Naive thymus-derived CD8-positive, alpha-beta T cell (primary cell): ENCODE data around the gene DSCAM. TPM values are rescaled to one million over a fixed set of nuclear protein-coding genes. Genes with fewer than 3 reads are reported as not detected.

Source experiments
- ATAC-seq, 2 donors: fragments of 150-1000 bp; cut with Tn5 transposase in 1 of 2; sonication (Bioruptor Pico), chemical (Tn5 transposase) in 1 of 2; 1 replicate in 1 of 2; 2 replicates in 1 of 2; pipeline ENCODE4 v1.10.0; 2021; ENCODE audit warnings: mild to moderate bottlenecking in 2 of 2, moderate library complexity in 2 of 2
- POLR2A ChIA-PET: fragments of 350-600 bp; sonication (Branson Sonifier 250); formaldehyde crosslinking; loops from one replicate; lab custom pipeline; 2021; ENCODE audit warnings: antibody characterized with exemption; lab: Charles Lee
- DNase-seq, 10 donors: peaks; one replicate each; pipeline versions ENCODE4 v3.0.0 to v3.0.0-alpha.2; 2020 to 2022
- H3K27ac Mint-ChIP-seq, 10 donors: one replicate each; pipeline ENCODE4 v1.8.0; 2020 to 2022; ENCODE audit warnings: mild to moderate bottlenecking in 10 of 10, mixed read lengths in 10 of 10, moderate library complexity in 4 of 10, inconsistent platforms in 1 of 10
- H3K27me3 Mint-ChIP-seq, 5 donors: one replicate each; pipeline ENCODE4 v1.8.0; 2021 to 2022; ENCODE audit warnings: mixed read lengths in 5 of 5
- H3K36me3 Mint-ChIP-seq, 3 donors: one replicate each; pipeline ENCODE4 v1.8.0; 2020 to 2022; ENCODE audit warnings: mixed read lengths in 3 of 3, mild to moderate bottlenecking in 2 of 3, inconsistent platforms in 1 of 3
- H3K4me1 Mint-ChIP-seq, 4 donors: one replicate each; pipeline ENCODE4 v1.8.0; 2021 to 2022; ENCODE audit warnings: mixed read lengths in 4 of 4
- H3K4me3 Mint-ChIP-seq, 10 donors: one replicate each; pipeline ENCODE4 v1.8.0; 2020 to 2022; ENCODE audit warnings: mild to moderate bottlenecking in 10 of 10, mixed read lengths in 10 of 10, moderate library complexity in 6 of 10, inconsistent platforms in 1 of 10
- H3K9me3 Mint-ChIP-seq, 9 donors: one replicate each; pipeline ENCODE4 v1.8.0; 2020 to 2022; ENCODE audit warnings: mixed read lengths in 9 of 9, mild to moderate bottlenecking in 3 of 9, inconsistent platforms in 1 of 9, moderate library complexity in 1 of 9
- polyA plus RNA-seq, 3 donors: library from polyadenylated mRNA; unstranded; fragments of 300-500 nt; fragmentation: Illumina TruSeq; gene quantifications; one replicate each; pipeline ENCODE4 v1.2.3, GENCODE V29; 2021
- total RNA-seq, 8 experiments: library from RNA in 2 of 8; stranded (reverse) in 2 of 8; gene quantifications; one replicate each; pipeline ENCODE4 v1.2.3 and lab custom pipeline; 2021 to 2026

DSCAM gene
- total and polyA plus RNA-seq, 5 experiments from 2014 or later: not detected

DNA sequence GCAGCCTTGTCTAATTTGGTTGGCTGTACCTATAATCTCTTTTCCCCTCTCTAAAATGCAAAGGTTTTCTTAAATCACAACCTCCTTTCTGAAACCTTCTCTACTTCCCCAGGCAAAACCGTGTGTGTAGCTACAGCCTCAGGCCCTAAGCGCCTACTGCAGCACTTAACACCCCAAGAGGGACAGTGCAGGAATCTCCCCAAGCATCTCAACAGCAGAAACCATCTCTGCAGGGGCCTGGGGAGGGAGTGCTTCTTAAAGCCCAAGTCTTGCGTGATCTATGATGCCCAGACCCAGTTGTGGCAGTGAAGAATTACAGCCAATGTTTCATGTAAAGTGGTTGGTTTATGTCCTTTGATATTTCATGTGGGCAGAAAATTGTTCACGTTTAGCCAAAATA, 159.3 kb downstream of the DSCAM start:
- Mint-ChIP-seq H3K36me3 (no peaks in the 10 kb centered on the region), H3K27ac (no peak overlapping the region), H3K27me3 (peaks cover 2 to 36% (median 8%) of the 10 kb centered on the region in 5 donors), H3K4me3 (no peak overlapping the region), H3K9me3 (peaks cover 0 to 22% (median 6%) of the 10 kb centered on the region in 9 donors), H3K4me1 (no peaks in the 10 kb centered on the region)
- DNase-seq (no peak), ATAC-seq (no peak)
- POLR2A ChIA-PET: no interaction called here

GRCh38 chr21:40686526-40686925, 160.4 kb downstream of the DSCAM start:
- H3K27ac Mint-ChIP-seq: no peak overlapping the region
- H3K9me3 Mint-ChIP-seq: peaks cover 3 to 33% (median 10%) of the 10 kb centered on the region in 9 donors
- H3K27me3 Mint-ChIP-seq: peaks cover 2 to 28% (median 8%) of the 10 kb centered on the region in 5 donors
- ATAC-seq (no peak), DNase-seq (no peak)
- POLR2A ChIA-PET: no interaction called here
- no peak overlapping the region for H3K4me3 Mint-ChIP-seq
- no peaks in the 10 kb centered on the region for H3K4me1 Mint-ChIP-seq
- peaks cover 0 to 5% (median 0%) of the 10 kb centered on the region in 3 donors for H3K36me3 Mint-ChIP-seq

- Mint-ChIP-seq H3K36me3 (peaks cover 0 to 5% (median 0%) of the 10 kb centered on the region in 3 donors), H3K4me1 (no peaks in the 10 kb centered on the region), H3K27ac (no peak overlapping the region), H3K27me3 (peaks cover 2 to 20% (median 8%) of the 10 kb centered on the region in 5 donors), H3K4me3 (no peak overlapping the region), H3K9me3 (peaks cover 3 to 33% (median 10%) of the 10 kb centered on the region in 9 donors)
- ATAC-seq (no peak), DNase-seq (no peak)
- POLR2A ChIA-PET: no interaction called here
Observed at GRCh38 chr21:40685141-40685540, 161.8 kb downstream of the DSCAM start.

- ATAC-seq (no peak), DNase-seq (no peak)
- Mint-ChIP-seq H3K4me3 (no peak overlapping the region), H3K27ac (no peak overlapping the region), H3K4me1 (no peaks in the 10 kb centered on the region), H3K36me3 (peaks cover 0 to 5% (median 0%) of the 10 kb centered on the region in 3 donors), H3K27me3 (peaks cover 0 to 20% (median 6%) of the 10 kb centered on the region in 5 donors), H3K9me3 (peaks cover 3 to 33% (median 10%) of the 10 kb centered on the region in 9 donors)
- POLR2A ChIA-PET: no interaction called here
Observed at GRCh38 chr21:40684726-40685125, 162.2 kb downstream of the DSCAM start.

GRCh38 chr21:40683349-40683748, 163.6 kb downstream of the DSCAM start:
- H3K4me3 Mint-ChIP-seq: no peak overlapping the region
- H3K27ac Mint-ChIP-seq: no peak overlapping the region
- ATAC-seq (no peak), DNase-seq (no peak)
- peaks cover 3 to 33% (median 10%) of the 10 kb centered on the region in 9 donors for H3K9me3 Mint-ChIP-seq
- POLR2A ChIA-PET: no interaction called here
- H3K4me1 Mint-ChIP-seq: no peaks in the 10 kb centered on the region
- H3K36me3 Mint-ChIP-seq: peaks cover 0 to 5% (median 0%) of the 10 kb centered on the region in 3 donors
- H3K27me3 Mint-ChIP-seq: peaks cover 0 to 20% (median 6%) of the 10 kb centered on the region in 5 donors

DNA sequence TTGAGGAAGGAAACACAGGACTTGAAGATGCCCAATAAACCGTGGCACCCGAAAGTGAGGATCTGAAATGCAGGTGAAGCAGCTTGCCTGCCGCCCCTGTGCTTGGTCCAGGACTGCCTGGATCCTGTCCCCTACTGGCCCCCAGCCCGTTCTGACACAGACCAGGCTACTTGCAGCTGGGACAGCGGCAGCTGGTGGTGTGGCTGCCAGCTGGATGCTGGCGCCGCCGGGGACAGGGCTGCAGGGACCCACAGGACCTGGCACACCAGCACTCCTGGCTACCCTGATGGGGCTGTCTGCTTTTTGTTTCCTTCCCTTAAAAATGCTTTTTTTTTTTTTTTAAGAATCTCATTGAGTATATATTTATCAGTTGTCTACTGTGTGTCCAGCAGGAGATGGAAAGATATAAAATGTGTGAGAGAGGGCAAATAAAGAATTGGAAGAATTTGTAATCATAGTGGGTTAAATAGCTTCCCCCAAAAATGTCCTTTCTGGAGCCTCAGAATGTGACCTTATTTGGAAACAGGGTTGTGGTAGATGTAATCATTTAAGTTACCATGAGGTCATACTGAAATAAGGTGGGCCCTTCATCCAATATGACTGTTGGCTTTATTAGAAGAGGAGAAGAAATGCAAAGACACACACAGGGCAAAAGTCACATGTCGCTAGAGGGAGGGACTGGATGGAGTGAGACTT, 165.6 kb downstream of the DSCAM start:
- ATAC-seq (no peak), DNase-seq (no peak)
- Mint-ChIP-seq H3K27me3 (peaks cover 0 to 24% (median 6%) of the 10 kb centered on the region in 5 donors), H3K27ac (no peak overlapping the region), H3K36me3 (peaks cover 0 to 5% (median 0%) of the 10 kb centered on the region in 3 donors), H3K4me3 (no peak overlapping the region), H3K9me3 (peaks cover 3 to 30% (median 10%) of the 10 kb centered on the region in 9 donors), H3K4me1 (no peaks in the 10 kb centered on the region)
- POLR2A ChIA-PET: no interaction called here

DNA sequence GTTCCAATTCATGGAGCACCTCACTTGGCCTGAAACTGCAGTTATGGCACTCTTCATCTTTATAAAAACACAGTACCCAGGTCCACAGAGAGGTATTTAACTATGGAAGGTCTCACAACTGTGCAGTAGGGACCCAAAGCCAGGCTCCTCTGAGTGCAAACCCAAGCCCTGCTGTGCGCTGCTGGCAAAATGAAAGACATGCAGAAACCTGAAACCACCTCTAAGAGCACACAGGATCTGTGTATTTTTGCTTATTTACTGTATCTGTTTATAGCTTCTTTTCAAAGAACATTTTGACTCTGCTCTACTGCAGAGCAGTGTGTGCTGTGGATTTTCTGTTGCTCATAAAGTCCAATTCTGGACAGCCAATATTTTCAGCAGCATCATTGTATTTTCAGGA, 166.6 kb downstream of the DSCAM start:
- Mint-ChIP-seq H3K27me3 (peaks cover 0 to 20% (median 5%) of the 10 kb centered on the region in 5 donors), H3K27ac (no peak overlapping the region), H3K4me1 (no peaks in the 10 kb centered on the region), H3K36me3 (peaks cover 0 to 5% (median 0%) of the 10 kb centered on the region in 3 donors), H3K4me3 (no peak overlapping the region), H3K9me3 (peaks cover 3 to 23% (median 10%) of the 10 kb centered on the region in 9 donors)
- POLR2A ChIA-PET: no interaction called here
- ATAC-seq (no peak), DNase-seq (no peak)

- Mint-ChIP-seq H3K4me1 (no peaks in the 10 kb centered on the region), H3K9me3 (peaks cover 3 to 23% (median 10%) of the 10 kb centered on the region in 9 donors), H3K27me3 (peaks cover 0 to 20% (median 5%) of the 10 kb centered on the region in 5 donors), H3K27ac (no peak overlapping the region), H3K4me3 (no peak overlapping the region), H3K36me3 (peaks cover 0 to 5% (median 0%) of the 10 kb centered on the region in 3 donors)
- DNase-seq (no peak), ATAC-seq (no peak)
- POLR2A ChIA-PET: no interaction called here
Observed at GRCh38 chr21:40678681-40679284, 168.2 kb downstream of the DSCAM start.

GRCh38 chr21:40675017-40675416, 171.9 kb downstream of the DSCAM start:
- no peak for DNase-seq
- Mint-ChIP-seq H3K27me3 (peaks cover 0 to 8% (median 2%) of the 10 kb centered on the region in 5 donors), H3K27ac (no peak overlapping the region), H3K4me3 (no peak overlapping the region), H3K4me1 (no peaks in the 10 kb centered on the region), H3K36me3 (no peaks in the 10 kb centered on the region), H3K9me3 (peaks cover 0 to 3% (median 0%) of the 10 kb centered on the region in 9 donors)
- ATAC-seq: no peak
- POLR2A ChIA-PET: no interaction called here

GRCh38 chr21:40672602-40673001, 174.4 kb downstream of the DSCAM start:
- Mint-ChIP-seq H3K4me3 (no peak overlapping the region), H3K36me3 (no peaks in the 10 kb centered on the region), H3K27ac (no peak overlapping the region), H3K9me3 (peaks cover 0 to 3% (median 0%) of the 10 kb centered on the region in 9 donors), H3K4me1 (no peaks in the 10 kb centered on the region), H3K27me3 (peaks cover 0 to 8% (median 1%) of the 10 kb centered on the region in 5 donors)
- POLR2A ChIA-PET: no interaction called here
- no peak for DNase-seq
- no peak for ATAC-seq

DNA sequence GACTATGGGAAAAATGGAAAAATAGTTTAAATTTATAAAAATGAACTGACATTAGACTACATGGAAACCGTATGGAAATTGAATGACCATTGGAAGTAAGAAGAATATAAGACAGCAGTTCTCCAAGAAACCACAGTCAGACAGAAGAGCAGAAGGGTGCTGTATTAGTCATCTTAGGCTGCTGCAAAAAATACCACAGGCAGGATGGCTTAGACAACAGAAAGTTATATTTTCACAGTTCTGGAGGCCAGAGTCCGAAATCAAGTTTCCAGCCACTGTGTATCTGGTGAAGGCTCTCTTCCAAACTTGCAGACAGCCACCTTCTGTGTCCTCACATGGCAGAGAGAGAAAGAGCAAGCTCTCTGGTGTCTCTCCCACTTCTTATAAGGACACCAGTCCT, 175.2 kb downstream of the DSCAM start:
- Mint-ChIP-seq H3K9me3 (peaks cover 0 to 3% (median 0%) of the 10 kb centered on the region in 9 donors), H3K36me3 (no peaks in the 10 kb centered on the region), H3K27ac (no peak overlapping the region), H3K4me1 (no peaks in the 10 kb centered on the region), H3K4me3 (no peak overlapping the region), H3K27me3 (peaks cover 0 to 3% (median 1%) of the 10 kb centered on the region in 5 donors)
- ATAC-seq (no peak), DNase-seq (no peak)
- POLR2A ChIA-PET: no interaction called here

GRCh38 chr21:40668555-40669275, 178.2 kb downstream of the DSCAM start:
- H3K27ac Mint-ChIP-seq: no peak overlapping the region
- POLR2A ChIA-PET: no interaction called here
- H3K36me3 Mint-ChIP-seq: no peaks in the 10 kb centered on the region
- H3K9me3 Mint-ChIP-seq: peaks cover 0 to 2% (median 0%) of the 10 kb centered on the region in 9 donors
- no peak for ATAC-seq
- no peaks in the 10 kb centered on the region for H3K4me1 Mint-ChIP-seq
- no peak overlapping the region for H3K4me3 Mint-ChIP-seq
- peaks cover 0 to 3% (median 3%) of the 10 kb centered on the region in 5 donors for H3K27me3 Mint-ChIP-seq
- DNase-seq: no peak

- Mint-ChIP-seq H3K4me1 (no peaks in the 10 kb centered on the region), H3K27me3 (peaks cover 0 to 5% (median 3%) of the 10 kb centered on the region in 5 donors), H3K27ac (no peak overlapping the region), H3K4me3 (no peak overlapping the region), H3K9me3 (peaks cover 0 to 2% (median 0%) of the 10 kb centered on the region in 9 donors), H3K36me3 (no peaks in the 10 kb centered on the region)
- DNase-seq (no peak), ATAC-seq (no peak)
- POLR2A ChIA-PET: no interaction called here
Observed at GRCh38 chr21:40667967-40668366, 179.0 kb downstream of the DSCAM start.
